A549 (cell line): ENCODE results near the gene CAPNS2.

Source experiments
- CHD4 ChIP-seq: fragments of 200-600 bp; sonication (generic); IDR thresholded peaks from 2 replicates; pipeline ENCODE4 v1.6.1; 2016; ENCODE audit warnings: antibody characterized with exemption, mild to moderate bottlenecking, borderline replicate concordance
- EP300 ChIP-seq, 2 experiments: fragments of >200 bp; sonication (Bioruptor Twin); formaldehyde crosslinking; IDR thresholded peaks; 2 replicates in 1 of 2; 3 replicates in 1 of 2; pipeline ENCODE4 v1.6.1; 2016 to 2017
- FOSL2 ChIP-seq, 2 experiments: fragments of 450-650 bp in 1 of 2; fragments of >200 bp in 1 of 2; sonication (Bioruptor Twin) in 1 of 2; formaldehyde crosslinking; IDR thresholded peaks; 2 replicates each; pipeline versions ENCODE4 v1.5.0 to v1.6.1; 2016 to 2020; ENCODE audit warnings: mild to moderate bottlenecking in 1 of 2, moderate library complexity in 1 of 2
- FOXS1 ChIP-seq: fragments of 250-450 bp; sonication (Bioruptor Pico); IDR thresholded peaks from 2 replicates; pipeline ENCODE4 v1.5.0; 2020; ENCODE audit warnings: mild to moderate bottlenecking, moderate library complexity
- MAZ ChIP-seq: fragments of 150-350 bp; IDR thresholded peaks from 2 replicates; pipeline ENCODE4 v1.6.1; 2014; ENCODE audit warnings: antibody characterized with exemption, low read depth, low read length, borderline replicate concordance
- POLR2A ChIP-seq: IDR thresholded peaks from 2 replicates; pipeline ENCODE4 v1.6.1; 2012; ENCODE audit warnings: mild to moderate bottlenecking, low read length
- RCOR1 ChIP-seq: fragments of 150-350 bp; IDR thresholded peaks from 2 replicates; pipeline ENCODE4 v1.6.1; 2014; ENCODE audit warnings: antibody characterized with exemption, low read length, low read depth
- SMC3 ChIP-seq: fragments of >200 bp; sonication (Bioruptor Twin); formaldehyde crosslinking; IDR thresholded peaks from 3 replicates; pipeline ENCODE4 v1.6.1; 2018; ENCODE audit warnings: inconsistent platforms
- TF ChIP-seq, protein P1 (sequence below): fragments of >200 bp; sonication (Bioruptor Twin); formaldehyde crosslinking; IDR thresholded peaks from 3 replicates; pipeline ENCODE4 v1.5.1; 2016
- TF ChIP-seq, protein P2 (sequence below): fragments of 200-600 bp; sonication (generic); IDR thresholded peaks from 2 replicates; pipeline ENCODE4 v1.6.1; 2016; ENCODE audit warnings: antibody characterized with exemption, mild to moderate bottlenecking, moderate library complexity
- TF ChIP-seq, protein P3 (sequence below): fragments of 150-350 bp; IDR thresholded peaks from 2 replicates; pipeline ENCODE4 v1.6.1; 2014; ENCODE audit warnings: low read depth, mild to moderate bottlenecking, low read length
- TF ChIP-seq, protein P4 (sequence below): fragments of 250-450 bp; sonication (Bioruptor Pico); IDR thresholded peaks from 2 replicates; pipeline ENCODE4 v1.5.0; 2021; ENCODE audit warnings: mild to moderate bottlenecking, moderate library complexity, borderline replicate concordance

DNA sequence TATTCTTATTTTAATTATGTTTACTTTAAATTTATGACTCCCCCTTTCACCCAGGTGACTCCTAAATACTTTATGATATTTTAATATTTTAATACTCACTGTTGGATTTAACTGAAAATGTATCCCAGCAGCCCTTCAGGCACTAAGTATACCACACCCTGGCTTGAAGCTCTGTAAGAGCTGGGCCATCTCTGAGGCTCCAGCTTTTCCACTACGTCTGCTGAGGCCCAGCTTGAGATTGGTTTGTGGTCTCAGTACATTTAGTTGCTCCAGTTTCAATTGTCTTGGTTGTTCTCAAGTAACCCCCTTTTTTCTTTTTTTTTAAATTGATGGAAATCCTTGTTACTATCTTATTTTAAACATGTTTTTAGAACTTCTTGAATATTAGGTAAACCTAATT lies 27.0 kb upstream of the CAPNS2 start:
- TF ChIP-seq, protein P1, sequence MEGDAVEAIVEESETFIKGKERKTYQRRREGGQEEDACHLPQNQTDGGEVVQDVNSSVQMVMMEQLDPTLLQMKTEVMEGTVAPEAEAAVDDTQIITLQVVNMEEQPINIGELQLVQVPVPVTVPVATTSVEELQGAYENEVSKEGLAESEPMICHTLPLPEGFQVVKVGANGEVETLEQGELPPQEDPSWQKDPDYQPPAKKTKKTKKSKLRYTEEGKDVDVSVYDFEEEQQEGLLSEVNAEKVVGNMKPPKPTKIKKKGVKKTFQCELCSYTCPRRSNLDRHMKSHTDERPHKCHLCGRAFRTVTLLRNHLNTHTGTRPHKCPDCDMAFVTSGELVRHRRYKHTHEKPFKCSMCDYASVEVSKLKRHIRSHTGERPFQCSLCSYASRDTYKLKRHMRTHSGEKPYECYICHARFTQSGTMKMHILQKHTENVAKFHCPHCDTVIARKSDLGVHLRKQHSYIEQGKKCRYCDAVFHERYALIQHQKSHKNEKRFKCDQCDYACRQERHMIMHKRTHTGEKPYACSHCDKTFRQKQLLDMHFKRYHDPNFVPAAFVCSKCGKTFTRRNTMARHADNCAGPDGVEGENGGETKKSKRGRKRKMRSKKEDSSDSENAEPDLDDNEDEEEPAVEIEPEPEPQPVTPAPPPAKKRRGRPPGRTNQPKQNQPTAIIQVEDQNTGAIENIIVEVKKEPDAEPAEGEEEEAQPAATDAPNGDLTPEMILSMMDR, result no peak
- TF ChIP-seq EP300 (IDR thresholded peaks at IDR 0.05) (no peak), RCOR1 (no peak), CHD4 (no peak), FOXS1 (CRISPR knock-in tag) (no peak), POLR2A (no peak), SMC3 (no peak), FOSL2 (IDR thresholded peaks at IDR 0.05) (no peak), FOSL2 (CRISPR knock-in tag; IDR thresholded peaks at IDR 0.05) (no peak), MAZ (no peak)
- TF ChIP-seq, protein P2, sequence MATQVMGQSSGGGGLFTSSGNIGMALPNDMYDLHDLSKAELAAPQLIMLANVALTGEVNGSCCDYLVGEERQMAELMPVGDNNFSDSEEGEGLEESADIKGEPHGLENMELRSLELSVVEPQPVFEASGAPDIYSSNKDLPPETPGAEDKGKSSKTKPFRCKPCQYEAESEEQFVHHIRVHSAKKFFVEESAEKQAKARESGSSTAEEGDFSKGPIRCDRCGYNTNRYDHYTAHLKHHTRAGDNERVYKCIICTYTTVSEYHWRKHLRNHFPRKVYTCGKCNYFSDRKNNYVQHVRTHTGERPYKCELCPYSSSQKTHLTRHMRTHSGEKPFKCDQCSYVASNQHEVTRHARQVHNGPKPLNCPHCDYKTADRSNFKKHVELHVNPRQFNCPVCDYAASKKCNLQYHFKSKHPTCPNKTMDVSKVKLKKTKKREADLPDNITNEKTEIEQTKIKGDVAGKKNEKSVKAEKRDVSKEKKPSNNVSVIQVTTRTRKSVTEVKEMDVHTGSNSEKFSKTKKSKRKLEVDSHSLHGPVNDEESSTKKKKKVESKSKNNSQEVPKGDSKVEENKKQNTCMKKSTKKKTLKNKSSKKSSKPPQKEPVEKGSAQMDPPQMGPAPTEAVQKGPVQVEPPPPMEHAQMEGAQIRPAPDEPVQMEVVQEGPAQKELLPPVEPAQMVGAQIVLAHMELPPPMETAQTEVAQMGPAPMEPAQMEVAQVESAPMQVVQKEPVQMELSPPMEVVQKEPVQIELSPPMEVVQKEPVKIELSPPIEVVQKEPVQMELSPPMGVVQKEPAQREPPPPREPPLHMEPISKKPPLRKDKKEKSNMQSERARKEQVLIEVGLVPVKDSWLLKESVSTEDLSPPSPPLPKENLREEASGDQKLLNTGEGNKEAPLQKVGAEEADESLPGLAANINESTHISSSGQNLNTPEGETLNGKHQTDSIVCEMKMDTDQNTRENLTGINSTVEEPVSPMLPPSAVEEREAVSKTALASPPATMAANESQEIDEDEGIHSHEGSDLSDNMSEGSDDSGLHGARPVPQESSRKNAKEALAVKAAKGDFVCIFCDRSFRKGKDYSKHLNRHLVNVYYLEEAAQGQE, result no peak
- TF ChIP-seq, protein P3, sequence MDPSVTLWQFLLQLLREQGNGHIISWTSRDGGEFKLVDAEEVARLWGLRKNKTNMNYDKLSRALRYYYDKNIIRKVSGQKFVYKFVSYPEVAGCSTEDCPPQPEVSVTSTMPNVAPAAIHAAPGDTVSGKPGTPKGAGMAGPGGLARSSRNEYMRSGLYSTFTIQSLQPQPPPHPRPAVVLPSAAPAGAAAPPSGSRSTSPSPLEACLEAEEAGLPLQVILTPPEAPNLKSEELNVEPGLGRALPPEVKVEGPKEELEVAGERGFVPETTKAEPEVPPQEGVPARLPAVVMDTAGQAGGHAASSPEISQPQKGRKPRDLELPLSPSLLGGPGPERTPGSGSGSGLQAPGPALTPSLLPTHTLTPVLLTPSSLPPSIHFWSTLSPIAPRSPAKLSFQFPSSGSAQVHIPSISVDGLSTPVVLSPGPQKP, result no peak
- TF ChIP-seq, protein P4, sequence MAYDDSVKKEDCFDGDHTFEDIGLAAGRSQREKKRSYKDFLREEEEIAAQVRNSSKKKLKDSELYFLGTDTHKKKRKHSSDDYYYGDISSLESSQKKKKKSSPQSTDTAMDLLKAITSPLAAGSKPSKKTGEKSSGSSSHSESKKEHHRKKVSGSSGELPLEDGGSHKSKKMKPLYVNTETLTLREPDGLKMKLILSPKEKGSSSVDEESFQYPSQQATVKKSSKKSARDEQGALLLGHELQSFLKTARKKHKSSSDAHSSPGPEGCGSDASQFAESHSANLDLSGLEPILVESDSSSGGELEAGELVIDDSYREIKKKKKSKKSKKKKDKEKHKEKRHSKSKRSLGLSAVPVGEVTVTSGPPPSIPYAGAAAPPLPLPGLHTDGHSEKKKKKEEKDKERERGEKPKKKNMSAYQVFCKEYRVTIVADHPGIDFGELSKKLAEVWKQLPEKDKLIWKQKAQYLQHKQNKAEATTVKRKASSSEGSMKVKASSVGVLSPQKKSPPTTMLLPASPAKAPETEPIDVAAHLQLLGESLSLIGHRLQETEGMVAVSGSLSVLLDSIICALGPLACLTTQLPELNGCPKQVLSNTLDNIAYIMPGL (CRISPR knock-in tag), result no peak
